IMR-90 (cell line): ENCODE measurements around the gene SGTB. TPM values are rescaled to one million over a fixed set of nuclear protein-coding genes. Genes with fewer than 3 reads are reported as not detected.

ENCODE experiments used
- ATAC-seq: fragments of 200-7000 bp; cut with Tn5 transposase; 2 replicates; pipeline ENCODE4 v1.9.1; 2020; ENCODE audit warnings: low read depth, mild to moderate bottlenecking, moderate library complexity
- BruUV-seq: library from RNA; stranded (reverse); fragments of 400-500 nt; replicated peaks from 2 replicates; lab custom pipeline; 2021; lab: Mats Ljungman, UMichigan
- CTCF ChIA-PET: fragments of 300-600 bp; formaldehyde crosslinking; extraction: SDS; loops from one replicate; lab custom pipeline; 2021; ENCODE audit warnings: antibody characterized with exemption; lab: Yijun Ruan, JAX
- POLR2A ChIA-PET: fragments of 300-600 bp; sonication (Branson Sonifier 250); formaldehyde crosslinking; loops from one replicate; lab custom pipeline; 2022; ENCODE audit warnings: antibody characterized with exemption; ENCODE audit not compliant: unreplicated experiment; lab: Charles Lee
- DNase-seq: peaks from one replicate; pipeline ENCODE4 v3.0.0; 2013
- H2AFZ ChIP-seq: replicated peaks from 2 replicates; pipeline ENCODE3; 2013; ENCODE audit warnings: low read length, mild to moderate bottlenecking; ENCODE audit not compliant: poor library complexity
- H2AK5ac ChIP-seq: 2 replicates; pipeline ENCODE4 v1.6.1; 2013; ENCODE audit warnings: low read depth, low read length, inconsistent platforms
- H2AK9ac ChIP-seq: replicated peaks from 2 replicates; pipeline ENCODE3; 2013; ENCODE audit warnings: mild to moderate bottlenecking, low read depth, low read length, moderate library complexity; ENCODE audit not compliant: poor library complexity
- H2BK120ac ChIP-seq: 2 replicates; pipeline ENCODE4 v1.6.1; 2013; ENCODE audit warnings: low read depth, low read length, inconsistent platforms
- H2BK15ac ChIP-seq: 3 replicates; pipeline ENCODE4 v1.6.1; 2013; ENCODE audit warnings: low read depth, low read length, inconsistent platforms
- H2BK20ac ChIP-seq: 2 replicates; pipeline ENCODE4 v1.6.1; 2013; ENCODE audit warnings: low read depth, mild to moderate bottlenecking, inconsistent platforms, low read length, moderate library complexity
- H2BK5ac ChIP-seq: 2 replicates; pipeline ENCODE4 v1.6.1; 2013; ENCODE audit warnings: mild to moderate bottlenecking, low read depth, low read length, inconsistent platforms; ENCODE audit not compliant: poor library complexity, severe bottlenecking
- H3K14ac ChIP-seq: replicated peaks from 2 replicates; pipeline ENCODE4 v1.6.1; 2013; ENCODE audit warnings: low read depth, low read length, inconsistent platforms
- H3K18ac ChIP-seq: 2 replicates; pipeline ENCODE4 v1.6.1; 2013; ENCODE audit warnings: low read depth, low read length, control low read depth
- H3K23ac ChIP-seq: 2 replicates; pipeline ENCODE4 v1.6.1; 2013; ENCODE audit warnings: low read depth, low read length, inconsistent platforms
- H3K27ac ChIP-seq: 2 replicates; pipeline ENCODE4 v1.5.1; 2013; ENCODE audit warnings: mild to moderate bottlenecking, control low read depth, low read length; ENCODE audit not compliant: insufficient read depth
- H3K27me3 ChIP-seq: 2 replicates; pipeline ENCODE4 v1.6.1; 2013; ENCODE audit warnings: low read length; ENCODE audit not compliant: control insufficient read depth, insufficient read depth
- H3K36me3 ChIP-seq: 2 replicates; pipeline ENCODE4 v1.6.1; 2013; ENCODE audit warnings: low read length, mixed read lengths; ENCODE audit not compliant: control insufficient read depth, insufficient read depth
- H3K4ac ChIP-seq: 2 replicates; pipeline ENCODE4 v1.6.1; 2013; ENCODE audit warnings: low read depth, low read length, inconsistent platforms
- H3K4me1 ChIP-seq: 2 replicates; pipeline ENCODE4 v1.6.1; 2013; ENCODE audit warnings: low read length, mixed read lengths; ENCODE audit not compliant: control insufficient read depth, insufficient read depth
- H3K4me2 ChIP-seq: 2 replicates; pipeline ENCODE4 v1.6.1; 2013; ENCODE audit warnings: low read depth, mild to moderate bottlenecking, control low read depth, low read length, moderate library complexity
- H3K4me3 ChIP-seq: 2 replicates; pipeline ENCODE4 v1.5.1; 2013; ENCODE audit warnings: low read depth, mild to moderate bottlenecking, control low read depth, low read length, moderate library complexity; ENCODE audit not compliant: insufficient read depth
- H3K56ac ChIP-seq: 2 replicates; pipeline ENCODE4 v1.6.1; 2013; ENCODE audit warnings: low read length, inconsistent platforms; ENCODE audit not compliant: insufficient read depth; ENCODE audit errors: extremely low read depth
- H3K79me1 ChIP-seq, 2 experiments: 2 replicates each; pipeline ENCODE4 v1.6.1; 2013; ENCODE audit warnings: low read length in 2 of 2, inconsistent platforms in 1 of 2, low read depth in 1 of 2
- H3K9ac ChIP-seq: 2 replicates; pipeline ENCODE4 v1.6.1; 2013; ENCODE audit warnings: low read depth, low read length, control low read depth
- H3K9me1 ChIP-seq: 2 replicates; pipeline ENCODE4 v1.6.1; 2013; ENCODE audit warnings: low read length, inconsistent platforms; ENCODE audit not compliant: insufficient read depth
- H3K9me3 ChIP-seq: 2 replicates; pipeline ENCODE4 v1.6.1; 2013; ENCODE audit warnings: low read length; ENCODE audit not compliant: control insufficient read depth, insufficient read depth
- H4K20me1 ChIP-seq: 2 replicates; pipeline ENCODE4 v1.6.1; 2013; ENCODE audit warnings: low read length, inconsistent platforms; ENCODE audit not compliant: insufficient read depth
- H4K5ac ChIP-seq: 2 replicates; pipeline ENCODE4 v1.6.1; 2013; ENCODE audit warnings: mild to moderate bottlenecking, low read depth, low read length, control low read depth
- H4K8ac ChIP-seq, 2 experiments: 2 replicates each; pipeline ENCODE4 v1.6.1; 2013; ENCODE audit warnings: low read depth in 2 of 2, low read length in 2 of 2, control low read depth in 1 of 2, inconsistent platforms in 1 of 2
- H4K91ac ChIP-seq: 2 replicates; pipeline ENCODE4 v1.6.1; 2013; ENCODE audit warnings: low read depth, low read length, inconsistent platforms; ENCODE audit not compliant: insufficient read depth
- BHLHE40 ChIP-seq: fragments of 150-350 bp; IDR thresholded peaks from 2 replicates; pipeline ENCODE4 v1.6.1; 2016; ENCODE audit warnings: mild to moderate bottlenecking, low read depth, low read length
- CHD1 ChIP-seq: IDR thresholded peaks from 2 replicates; pipeline ENCODE4 v1.6.1; 2012; ENCODE audit warnings: low read depth, low read length, improper control_type of control experiment
- FOS ChIP-seq: fragments of 150-350 bp; IDR thresholded peaks from 2 replicates; pipeline ENCODE4 v1.6.1; 2016; ENCODE audit warnings: low read depth, low read length
- MAFK ChIP-seq: IDR thresholded peaks from 2 replicates; pipeline ENCODE4 v1.6.1; 2012; ENCODE audit warnings: low read depth, low read length, improper control_type of control experiment
- MXI1 ChIP-seq: IDR thresholded peaks from 2 replicates; pipeline ENCODE4 v1.6.1; 2012; ENCODE audit warnings: low read depth, mild to moderate bottlenecking, low read length, moderate library complexity, borderline replicate concordance
- NFE2L2 ChIP-seq: fragments of 150-350 bp; IDR thresholded peaks from 2 replicates; pipeline ENCODE4 v1.6.1; 2016; ENCODE audit warnings: low read depth, mild to moderate bottlenecking, low read length
- RCOR1 ChIP-seq: IDR thresholded peaks from 2 replicates; pipeline ENCODE4 v1.6.1; 2012; ENCODE audit warnings: mild to moderate bottlenecking, low read length, improper control_type of control experiment; ENCODE audit not compliant: insufficient replicate concordance
- SMC3 ChIP-seq: fragments of 150-350 bp; IDR thresholded peaks from 2 replicates; pipeline ENCODE4 v1.6.1; 2016; ENCODE audit warnings: low read depth, mild to moderate bottlenecking, antibody characterized with exemption, low read length, moderate library complexity
- WGBS, 2 experiments: methylation state at CpG; one replicate each; pipeline versions ENCODE4 v1.1.5 to v1.1.7; 2013; ENCODE audit warnings: missing lambda C conversion rate in 2 of 2; ENCODE audit not compliant: insufficient read length in 1 of 2; ENCODE audit errors: extremely low coverage in 2 of 2; 5-methylcytosine and 5-hydroxymethylcytosine counted together
- dilution Hi-C: fragments of 300-500 bp; cut with HindIII; formaldehyde crosslinking; loops from one replicate; pipeline ENCODE4 v1.14.3; 2018; ENCODE audit warnings: low sequenced_read_pairs; ENCODE audit not compliant: unreplicated experiment
- in situ Hi-C: fragments of 300-500 bp; cut with MboI; formaldehyde crosslinking; loops from 3 replicates; pipeline ENCODE4 v1.14.3; 2019; ENCODE audit warnings: low sequenced_read_pairs, inconsistent platforms, mixed read lengths
- intact Hi-C: fragments of 100-400 bp; cut with micrococcal nuclease; formaldehyde crosslinking; loops from 2 replicates; pipeline ENCODE4 v1.10.0; 2022
- polyA plus RNA-seq, 3 experiments: library from polyadenylated mRNA; depleted of rRNA; stranded (reverse); fragments of >200 nt; gene quantifications; 2 replicates each; pipeline ENCODE4 v1.2.3, GENCODE V29; 2012; ENCODE audit warnings: low replicate concordance in 1 of 3
- total RNA-seq: library from RNA; depleted of rRNA; stranded (reverse); fragments of >200 nt; gene quantifications from 2 replicates; pipeline ENCODE4 v1.2.3, GENCODE V29; 2012
- TF ChIP-seq, protein P1 (sequence below): conservative IDR thresholded peaks from 2 replicates; pipeline ENCODE4 v1.5.1; 2012; ENCODE audit warnings: mild to moderate bottlenecking, low read depth, low read length, improper control_type of control experiment

Gene SGTB
- total and polyA plus RNA-seq, 2 of the 4 experiments (the other 2 are of a cell fraction), result 7.5 to 15.1 TPM

DNA sequence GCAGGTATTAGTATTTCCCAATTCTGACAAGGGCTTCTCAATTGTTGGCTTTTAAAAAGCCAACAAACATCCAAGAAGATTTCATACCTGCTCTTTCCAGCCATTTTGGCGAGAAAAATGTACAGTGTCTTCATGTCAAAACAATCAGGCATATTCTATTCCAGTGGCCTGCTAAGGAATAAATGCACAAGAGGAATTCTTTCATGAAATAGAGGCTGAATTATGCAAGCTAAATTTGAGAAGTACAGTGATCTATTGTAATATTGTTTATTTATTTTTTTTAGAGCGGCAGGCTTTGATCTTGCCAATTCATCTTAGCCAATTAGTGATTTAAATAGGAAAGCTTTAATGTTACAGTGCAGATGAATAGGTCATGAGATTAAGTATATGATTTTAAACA lies 49.4 kb upstream of the SGTB start:
- intact Hi-C loops, result no loop called here
- no peak overlapping the region for H3K4ac ChIP-seq
- ChIA-PET POLR2A (no interaction called here), CTCF (no interaction called here)
- no peak overlapping the region for H3K4me3 ChIP-seq
- ATAC-seq, result no peak
- no peak overlapping the region for H3K27ac ChIP-seq
- no peak overlapping the region for H4K5ac ChIP-seq
- no peak overlapping the region for H2AK5ac ChIP-seq
- H3K9ac ChIP-seq, result no peak overlapping the region
- peaks cover 15% of the 10 kb centered on the region for H3K9me1 ChIP-seq
- no peak overlapping the region for H3K18ac ChIP-seq
- BruUV-seq, result no TSS peak
- in situ Hi-C loops, result no loop called here
- no peaks in the 10 kb centered on the region for H3K27me3 ChIP-seq
- TF ChIP-seq RCOR1 (no peak), CHD1 (no peak), NFE2L2 (no peak), MAFK (no peak), SMC3 (no peak), FOS (no peak), BHLHE40 (no peak), MXI1 (no peak)
- TF ChIP-seq, protein P1, sequence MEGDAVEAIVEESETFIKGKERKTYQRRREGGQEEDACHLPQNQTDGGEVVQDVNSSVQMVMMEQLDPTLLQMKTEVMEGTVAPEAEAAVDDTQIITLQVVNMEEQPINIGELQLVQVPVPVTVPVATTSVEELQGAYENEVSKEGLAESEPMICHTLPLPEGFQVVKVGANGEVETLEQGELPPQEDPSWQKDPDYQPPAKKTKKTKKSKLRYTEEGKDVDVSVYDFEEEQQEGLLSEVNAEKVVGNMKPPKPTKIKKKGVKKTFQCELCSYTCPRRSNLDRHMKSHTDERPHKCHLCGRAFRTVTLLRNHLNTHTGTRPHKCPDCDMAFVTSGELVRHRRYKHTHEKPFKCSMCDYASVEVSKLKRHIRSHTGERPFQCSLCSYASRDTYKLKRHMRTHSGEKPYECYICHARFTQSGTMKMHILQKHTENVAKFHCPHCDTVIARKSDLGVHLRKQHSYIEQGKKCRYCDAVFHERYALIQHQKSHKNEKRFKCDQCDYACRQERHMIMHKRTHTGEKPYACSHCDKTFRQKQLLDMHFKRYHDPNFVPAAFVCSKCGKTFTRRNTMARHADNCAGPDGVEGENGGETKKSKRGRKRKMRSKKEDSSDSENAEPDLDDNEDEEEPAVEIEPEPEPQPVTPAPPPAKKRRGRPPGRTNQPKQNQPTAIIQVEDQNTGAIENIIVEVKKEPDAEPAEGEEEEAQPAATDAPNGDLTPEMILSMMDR, result no peak
- H3K79me1 ChIP-seq, result peaks cover 0 to 26% of the 10 kb centered on the region in 2 experiments
- H2BK120ac ChIP-seq, result no peak overlapping the region
- peaks cover 2% of the 10 kb centered on the region; the same call in 1 of the 2 replicates for H3K36me3 ChIP-seq
- no peak overlapping the region for H2BK20ac ChIP-seq
- H2AK9ac ChIP-seq, result no peak overlapping the region
- H3K9me3 ChIP-seq, result no peaks in the 10 kb centered on the region; the same call in 1 of the 2 replicates
- no peak overlapping the region for H3K4me2 ChIP-seq
- H4K8ac ChIP-seq, result no peak overlapping the region
- no peak overlapping the region for H2AFZ ChIP-seq
- DNase-seq, result no peak
- no peak overlapping the region for H3K14ac ChIP-seq
- no peak overlapping the region for H2BK15ac ChIP-seq
- H3K56ac ChIP-seq, result no peak overlapping the region
- H3K4me1 ChIP-seq, result peaks cover 12% of the 10 kb centered on the region; the same call in 1 of the 2 replicates
- no peak overlapping the region for H3K23ac ChIP-seq
- H4K91ac ChIP-seq, result no peak overlapping the region
- dilution Hi-C loops, result no loop called here
- no peaks in the 10 kb centered on the region for H4K20me1 ChIP-seq
- H2BK5ac ChIP-seq, result no peak overlapping the region
- WGBS, 2 experiments, result 100% methylated on average over 1 of the region's 2 CpGs; no CpG with 5 or more reads in 1 of the 2 experiments
